ENCODE measurements around the gene IRX2. TPM values are rescaled to one million over a fixed set of nuclear protein-coding genes. Genes with fewer than 3 reads are reported as not detected.

Gene IRX2
- total RNA-seq, 2 experiments from 2014 or later: not detected

GRCh38 chr5:2762744-2763532, 11.5 kb upstream of the IRX2 start:
- no peaks in the 10 kb centered on the region for H3K36me3 Mint-ChIP-seq (ENCODE audit: low read depth)
- H3K27me3 Mint-ChIP-seq: peaks cover 5% of the 10 kb centered on the region
- H3K27ac Mint-ChIP-seq: no peak overlapping the region
- DNase-seq: no peak
- ChIA-PET CTCF (no interaction called here), POLR2A (no interaction called here)
- H3K4me1 Mint-ChIP-seq: no peaks in the 10 kb centered on the region
- H3K4me3 Mint-ChIP-seq: no peak overlapping the region
- H3K9me3 Mint-ChIP-seq: no peaks in the 10 kb centered on the region

DNA sequence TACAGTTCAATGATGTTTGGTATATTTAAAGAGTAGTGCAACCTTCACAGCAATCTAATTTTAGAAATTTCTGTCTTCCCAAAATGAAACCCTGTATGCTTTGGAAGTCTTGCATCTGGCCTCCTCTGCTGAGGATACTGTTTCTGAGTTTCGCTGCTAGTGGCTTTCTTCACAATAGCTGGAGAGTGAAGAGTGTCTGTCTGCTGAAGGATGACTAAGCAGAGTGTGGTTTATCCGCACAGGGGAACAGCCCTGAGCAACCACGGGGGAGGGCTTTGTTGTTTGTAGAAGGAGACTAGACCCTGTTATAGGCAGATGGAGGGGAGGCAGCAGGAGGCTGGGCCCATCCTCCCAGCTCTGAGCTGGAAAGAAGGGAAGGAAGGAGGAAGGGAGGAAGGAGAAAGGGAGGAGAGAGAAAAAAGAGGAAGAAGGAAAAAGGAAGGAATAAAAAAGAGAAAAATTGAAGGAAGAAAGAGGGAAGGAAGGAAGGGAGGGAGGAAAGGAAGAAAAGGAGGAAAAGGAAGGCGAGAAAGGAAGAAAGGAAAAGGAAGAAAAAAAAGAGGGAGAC, 10.5 kb upstream of the IRX2 start:
- Mint-ChIP-seq H3K27me3 (peaks cover 14% of the 10 kb centered on the region), H3K4me3 (no peak overlapping the region), H3K27ac (no peak overlapping the region), H3K4me1 (no peaks in the 10 kb centered on the region), H3K9me3 (no peaks in the 10 kb centered on the region), H3K36me3 (ENCODE audit: low read depth) (no peaks in the 10 kb centered on the region)
- ChIA-PET POLR2A (no interaction called here), CTCF (interaction anchor here (0.6 kb wide), 1 partner anchor 116 kb away, joined by 6 read pairs; no protein-coding TSS in a partner anchor)
- no peak for DNase-seq

- Mint-ChIP-seq H3K36me3 (ENCODE audit: low read depth) (peaks cover 3% of the 10 kb centered on the region), H3K27ac (no peak overlapping the region), H3K9me3 (no peaks in the 10 kb centered on the region), H3K27me3 (peaks cover 30% of the 10 kb centered on the region), H3K4me3 (no peak overlapping the region), H3K4me1 (peaks cover 3% of the 10 kb centered on the region)
- ChIA-PET POLR2A (no interaction called here), CTCF (no interaction called here)
- no peak for DNase-seq
Measured at GRCh38 chr5:2759696-2760461, 8.4 kb upstream of the IRX2 start.

DNA sequence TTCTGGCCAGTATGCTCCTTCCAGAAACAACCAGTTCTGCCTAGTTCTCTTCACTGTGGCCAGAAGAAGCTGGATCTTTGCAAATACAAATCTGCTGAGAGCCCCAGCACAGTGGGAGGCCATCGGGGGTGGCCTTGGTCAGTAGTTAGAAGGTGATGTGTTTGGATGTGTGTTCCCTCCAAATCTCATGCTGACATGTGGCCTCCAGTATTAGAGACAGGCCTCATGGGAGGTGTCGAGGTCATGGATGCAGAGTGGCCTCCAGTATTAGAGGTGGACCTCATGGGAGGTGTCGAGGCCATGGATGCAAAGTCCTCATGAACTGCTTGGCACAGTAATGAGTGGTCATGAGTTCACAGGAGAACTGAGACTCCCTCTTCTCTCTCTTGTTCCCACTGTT, 7.6 kb upstream of the IRX2 start:
- Mint-ChIP-seq H3K36me3 (ENCODE audit: low read depth) (peaks cover 3% of the 10 kb centered on the region), H3K4me1 (peaks cover 3% of the 10 kb centered on the region), H3K9me3 (no peaks in the 10 kb centered on the region), H3K27ac (no peak overlapping the region), H3K4me3 (no peak overlapping the region), H3K27me3 (peaks cover 35% of the 10 kb centered on the region)
- DNase-seq: no peak
- POLR2A ChIA-PET: no interaction called here
- CTCF ChIA-PET: no interaction called here

DNA sequence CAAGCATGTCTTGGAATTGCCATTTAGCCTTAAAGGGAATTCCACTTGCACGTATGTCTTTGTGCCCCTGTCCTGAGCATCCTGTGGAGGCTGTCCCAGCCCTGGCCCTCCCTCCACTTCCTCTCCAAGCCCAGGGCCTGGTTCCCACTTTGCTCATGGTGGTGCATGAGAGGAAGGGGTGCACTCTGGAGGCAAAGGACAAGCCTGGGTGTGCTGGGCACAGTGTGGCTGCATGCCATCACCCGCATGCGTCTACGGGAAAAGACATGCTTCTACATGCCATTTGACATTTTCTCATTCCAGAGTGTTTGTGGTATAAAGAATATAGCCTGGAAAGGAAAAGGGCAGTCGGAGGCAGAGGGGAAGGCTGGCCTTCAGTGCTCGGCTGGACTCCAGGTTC, 7.2 kb upstream of the IRX2 start:
- H3K4me1 Mint-ChIP-seq: peaks cover 3% of the 10 kb centered on the region
- no peak for DNase-seq
- H3K36me3 Mint-ChIP-seq (ENCODE audit: low read depth): peaks cover 3% of the 10 kb centered on the region
- H3K4me3 Mint-ChIP-seq: no peak overlapping the region
- peaks cover 38% of the 10 kb centered on the region for H3K27me3 Mint-ChIP-seq
- CTCF ChIA-PET: no interaction called here
- no peaks in the 10 kb centered on the region for H3K9me3 Mint-ChIP-seq
- no peak overlapping the region for H3K27ac Mint-ChIP-seq
- POLR2A ChIA-PET: no interaction called here

DNA sequence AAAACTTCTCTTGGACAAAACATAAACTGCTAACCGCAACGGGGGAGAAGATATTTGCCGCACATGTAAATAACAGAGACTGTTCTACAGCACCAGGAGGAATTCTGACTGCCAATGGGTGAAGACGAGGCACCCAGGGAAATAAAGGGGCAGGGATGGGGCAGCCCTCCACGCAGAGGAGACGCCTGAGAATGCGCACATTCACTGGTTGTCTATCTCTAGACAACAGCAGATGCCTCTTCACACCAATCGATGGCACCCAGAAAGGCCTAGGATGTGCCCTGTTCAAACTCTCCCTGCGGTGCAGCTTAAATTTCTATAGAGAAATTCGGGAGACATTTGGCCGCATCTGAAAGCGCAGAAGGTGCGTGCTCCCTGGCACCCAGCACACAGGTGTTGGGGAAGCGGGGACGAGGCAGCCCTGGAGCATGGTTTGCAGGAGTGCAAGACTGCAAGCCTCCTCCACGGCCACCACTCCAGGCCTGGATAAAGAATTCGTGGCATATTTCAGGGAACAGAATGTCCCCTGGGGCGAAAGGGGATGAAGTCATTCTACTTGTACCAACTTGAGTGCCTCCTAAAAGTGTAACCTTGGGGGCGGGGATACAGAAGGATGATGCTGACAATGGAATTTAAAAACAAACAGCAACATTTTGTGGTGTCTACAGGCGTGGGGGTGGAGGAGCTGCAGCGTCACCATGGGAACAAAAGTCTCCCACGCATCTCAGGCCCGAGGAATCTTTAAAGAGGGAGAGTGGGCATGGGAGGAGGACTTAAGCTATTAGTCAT, 6.3 kb upstream of the IRX2 start:
- CTCF ChIA-PET: no interaction called here
- Mint-ChIP-seq H3K4me3 (no peak overlapping the region), H3K4me1 (peaks cover 3% of the 10 kb centered on the region), H3K36me3 (ENCODE audit: low read depth) (peaks cover 6% of the 10 kb centered on the region), H3K27ac (no peak overlapping the region), H3K9me3 (no peaks in the 10 kb centered on the region), H3K27me3 (peaks cover 46% of the 10 kb centered on the region)
- POLR2A ChIA-PET: no interaction called here
- DNase-seq: no peak

GRCh38 chr5:2756211-2757152, 5.0 kb upstream of the IRX2 start:
- Mint-ChIP-seq H3K9me3 (no peaks in the 10 kb centered on the region), H3K27me3 (peaks cover 51% of the 10 kb centered on the region), H3K36me3 (ENCODE audit: low read depth) (peaks cover 9% of the 10 kb centered on the region), H3K4me3 (no peak overlapping the region), H3K4me1 (peaks cover 5% of the 10 kb centered on the region), H3K27ac (no peak overlapping the region)
- DNase-seq: no peak
- POLR2A ChIA-PET: no interaction called here
- CTCF ChIA-PET: interaction anchor here (1.4 kb wide), 1 partner anchor 12 kb away, joined by 3 read pairs; no protein-coding TSS in a partner anchor

- POLR2A ChIA-PET: no interaction called here
- Mint-ChIP-seq H3K36me3 (ENCODE audit: low read depth) (peaks cover 9% of the 10 kb centered on the region), H3K27ac (no peak overlapping the region), H3K4me3 (no peak overlapping the region), H3K9me3 (no peaks in the 10 kb centered on the region), H3K27me3 (peaks cover 51% of the 10 kb centered on the region), H3K4me1 (peaks cover 5% of the 10 kb centered on the region)
- CTCF ChIA-PET: interaction anchor here (1.4 kb wide), 1 partner anchor 11 kb away, joined by 3 read pairs; no protein-coding TSS in a partner anchor
- DNase-seq: no peak
Measured at GRCh38 chr5:2755681-2756171, 4.2 kb upstream of the IRX2 start.

GRCh38 chr5:2755076-2755680, 3.7 kb upstream of the IRX2 start:
- no peak for DNase-seq
- Mint-ChIP-seq H3K27ac (no peak overlapping the region), H3K36me3 (ENCODE audit: low read depth) (peaks cover 10% of the 10 kb centered on the region), H3K9me3 (no peaks in the 10 kb centered on the region), H3K27me3 (peaks cover 52% of the 10 kb centered on the region), H3K4me1 (peaks cover 5% of the 10 kb centered on the region), H3K4me3 (no peak overlapping the region)
- ChIA-PET POLR2A (no interaction called here), CTCF (interaction anchor here (1.4 kb wide), 1 partner anchor 11 kb away, joined by 3 read pairs; no protein-coding TSS in a partner anchor)

DNA sequence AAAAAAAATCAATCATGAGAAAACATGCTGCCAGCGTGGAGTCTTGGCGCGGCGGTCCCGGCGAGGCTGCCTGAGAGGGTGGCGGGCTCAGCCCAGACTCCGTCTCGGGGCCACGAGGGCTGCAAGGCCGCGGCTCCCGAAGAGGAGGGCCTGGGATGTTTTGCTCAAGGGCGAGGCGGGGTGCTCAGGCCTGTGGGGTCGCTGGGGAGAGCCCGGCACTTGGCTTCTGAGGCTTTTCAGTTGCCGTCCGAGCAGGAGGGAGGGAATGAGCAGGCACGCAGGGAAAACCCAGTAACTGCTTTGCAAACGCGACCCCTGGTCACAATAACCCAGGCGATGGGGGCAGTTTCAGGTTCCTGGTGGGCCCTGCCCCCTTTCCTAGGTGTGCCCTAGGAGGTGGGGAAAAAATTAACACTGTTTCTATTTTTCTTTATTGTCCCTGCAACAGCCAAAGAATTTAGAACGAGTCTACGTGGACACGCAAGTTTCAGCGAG, 3.2 kb upstream of the IRX2 start:
- Mint-ChIP-seq H3K27me3 (peaks cover 57% of the 10 kb centered on the region), H3K4me3 (no peak overlapping the region), H3K36me3 (ENCODE audit: low read depth) (peaks cover 15% of the 10 kb centered on the region), H3K27ac (no peak overlapping the region), H3K9me3 (peaks cover 3% of the 10 kb centered on the region), H3K4me1 (peaks cover 5% of the 10 kb centered on the region)
- POLR2A ChIA-PET: no interaction called here
- CTCF ChIA-PET: interaction anchor here (0.7 kb wide), 1 partner anchor 330 kb away, joined by 3 read pairs; no protein-coding TSS in a partner anchor
- no peak for DNase-seq

DNA sequence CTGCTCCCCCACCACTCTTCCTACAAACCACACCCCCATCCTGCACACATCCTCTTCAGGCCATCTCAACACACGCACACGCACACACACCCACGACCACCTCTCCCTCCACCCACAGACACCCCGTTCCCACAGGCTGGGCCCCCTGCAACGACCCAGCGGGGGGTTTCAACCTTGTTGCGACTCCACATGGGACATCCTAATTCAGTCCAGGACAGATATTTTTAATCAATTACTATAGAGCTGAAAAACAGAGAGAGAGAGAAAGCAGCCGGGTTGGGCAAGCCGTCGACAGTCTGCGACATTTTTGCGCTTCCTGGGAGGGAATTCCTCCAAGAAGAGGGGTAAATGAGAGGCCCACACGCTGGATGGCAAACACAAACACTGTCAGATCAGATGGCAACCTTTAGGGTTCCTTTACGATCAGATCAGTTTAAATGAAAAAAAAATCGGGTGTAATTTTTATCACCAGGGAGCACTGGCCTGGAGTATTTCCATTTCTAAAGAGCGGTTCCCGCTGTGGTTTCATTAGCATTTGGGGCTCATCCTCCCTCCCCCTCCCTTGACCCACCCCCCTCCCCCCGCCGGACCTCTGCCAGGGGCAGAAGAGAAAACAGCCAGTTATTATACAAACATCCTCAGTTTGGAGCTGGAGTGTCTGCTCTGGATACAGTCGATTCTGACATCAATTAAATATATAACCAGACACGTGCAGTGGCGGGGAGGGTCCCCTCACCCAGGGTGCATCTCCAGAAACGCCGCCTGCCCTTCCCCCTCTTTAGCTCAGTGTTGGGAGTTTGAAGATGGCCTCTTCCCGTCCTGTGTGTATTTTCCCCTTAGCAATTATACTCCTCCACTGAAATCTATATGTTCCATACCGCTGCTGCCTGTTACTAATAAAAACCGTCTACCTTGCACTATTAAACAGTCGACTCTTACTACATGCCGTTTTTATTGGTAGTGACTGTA, 2.3 kb upstream of the IRX2 start:
- CTCF ChIA-PET: interaction anchor here (0.7 kb wide), 1 partner anchor 331 kb away, joined by 3 read pairs; no protein-coding TSS in a partner anchor
- peaks cover 19% of the 10 kb centered on the region for H3K36me3 Mint-ChIP-seq (ENCODE audit: low read depth)
- POLR2A ChIA-PET: no interaction called here
- DNase-seq: no peak
- peaks cover 5% of the 10 kb centered on the region for H3K4me1 Mint-ChIP-seq
- peaks cover 62% of the 10 kb centered on the region for H3K27me3 Mint-ChIP-seq
- peaks cover 6% of the 10 kb centered on the region for H3K9me3 Mint-ChIP-seq
- H3K27ac Mint-ChIP-seq: no peak overlapping the region
- H3K4me3 Mint-ChIP-seq: no peak overlapping the region
